SK-N-SH treated with all-trans-retinoic acid at 6 μM for 48 hours (cell line): Measurements from ENCODE around the gene PTGER3.

Source experiments
- BACH2 ChIP-seq: fragments of 250-450 bp; sonication (Bioruptor Pico); IDR thresholded peaks from 2 replicates; pipeline ENCODE4 v1.9.0; 2021; ENCODE audit warnings: mild to moderate bottlenecking, borderline replicate concordance
- ESRRG ChIP-seq: fragments of 250-450 bp; sonication (Bioruptor Pico); IDR thresholded peaks from 2 replicates; pipeline ENCODE4 v1.6.1; 2021; ENCODE audit warnings: mild to moderate bottlenecking
- ISL1 ChIP-seq: fragments of 250-450 bp; sonication (Bioruptor Pico); IDR thresholded peaks from 2 replicates; pipeline ENCODE4 v2.1.2; 2022; ENCODE audit warnings: mild to moderate bottlenecking, moderate library complexity
- OSR1 ChIP-seq: fragments of 250-450 bp; sonication (Bioruptor Pico); IDR thresholded peaks from 2 replicates; pipeline ENCODE4 v1.8.0; 2022; ENCODE audit warnings: moderate library complexity, mild to moderate bottlenecking, inconsistent platforms
- RARB ChIP-seq: fragments of 250-450 bp; sonication (Bioruptor Pico); IDR thresholded peaks from 2 replicates; pipeline ENCODE4 v1.8.0; 2021; ENCODE audit warnings: mild to moderate bottlenecking, moderate library complexity
- TCF4 ChIP-seq: fragments of 250-450 bp; sonication (Bioruptor Pico); IDR thresholded peaks from 2 replicates; pipeline ENCODE4 v1.8.0; 2021; ENCODE audit warnings: mild to moderate bottlenecking, moderate library complexity, borderline replicate concordance
- ZC3H10 ChIP-seq: fragments of 250-450 bp; sonication (Bioruptor Pico); IDR thresholded peaks from 2 replicates; pipeline ENCODE4 v1.5.1; 2021; ENCODE audit warnings: mild to moderate bottlenecking, moderate library complexity
- ZFP3 ChIP-seq: fragments of 250-450 bp; sonication (Bioruptor Pico); IDR thresholded peaks from 2 replicates; pipeline ENCODE4 v1.5.0; 2020; ENCODE audit warnings: mild to moderate bottlenecking, moderate library complexity
- ZFP30 ChIP-seq: fragments of 450-650 bp; formaldehyde crosslinking; IDR thresholded peaks from 2 replicates; pipeline ENCODE4 v1.5.0; 2022; ENCODE audit warnings: mild to moderate bottlenecking, moderate library complexity
- TF ChIP-seq, protein P1 (sequence below): fragments of 250-450 bp; sonication (Bioruptor Pico); IDR thresholded peaks from 2 replicates; pipeline ENCODE4 v1.5.1; 2020; ENCODE audit warnings: low read depth, mild to moderate bottlenecking, moderate library complexity
- TF ChIP-seq, protein P2 (sequence below): fragments of 250-450 bp; sonication (Bioruptor Pico); IDR thresholded peaks from 2 replicates; pipeline ENCODE4 v1.8.0; 2020; ENCODE audit warnings: mild to moderate bottlenecking, moderate library complexity, borderline replicate concordance
- TF ChIP-seq, protein P3 (sequence below): fragments of 250-450 bp; sonication (Bioruptor Pico); IDR thresholded peaks from 2 replicates; pipeline ENCODE4 v1.8.0; 2021; ENCODE audit warnings: low read depth, mild to moderate bottlenecking, moderate library complexity, borderline replicate concordance
- TF ChIP-seq, protein P4 (sequence below): fragments of 250-450 bp; sonication (Bioruptor Pico); IDR thresholded peaks from 2 replicates; pipeline ENCODE4 v1.5.1; 2021; ENCODE audit warnings: mild to moderate bottlenecking, moderate library complexity
- TF ChIP-seq, protein P5 (sequence below): fragments of 250-450 bp; sonication (Bioruptor Pico); IDR thresholded peaks from 2 replicates; pipeline ENCODE4 v1.5.0; 2020; ENCODE audit warnings: mild to moderate bottlenecking, moderate library complexity

DNA sequence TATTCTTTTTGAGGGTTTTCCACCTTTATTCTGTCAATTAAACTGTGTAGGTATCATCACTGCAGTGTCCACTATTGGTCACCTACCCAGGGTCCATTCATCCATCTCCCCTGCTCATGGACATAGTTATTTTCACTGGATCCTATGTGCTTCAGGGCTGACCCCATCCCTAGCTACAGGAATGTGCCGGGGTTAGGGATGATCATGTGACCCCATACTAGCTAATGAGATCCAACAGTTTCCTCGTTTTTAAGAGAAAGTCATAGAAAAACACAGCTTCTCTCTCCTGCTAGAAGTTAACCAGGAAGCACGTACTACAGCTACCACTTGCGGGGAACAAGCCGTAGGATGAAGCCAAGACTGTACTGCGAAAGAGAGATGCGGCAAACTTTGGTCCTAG is 19.6 kb downstream of the PTGER3 start:
- TF ChIP-seq RARB (CRISPR knock-in tag) (no peak), TCF4 (CRISPR knock-in tag) (no peak), ESRRG (CRISPR knock-in tag) (no peak), ISL1 (no peak), ZFP30 (no peak), BACH2 (CRISPR knock-in tag) (no peak), OSR1 (CRISPR knock-in tag) (no peak), ZFP3 (CRISPR knock-in tag) (no peak), ZC3H10 (CRISPR knock-in tag) (no peak)
- TF ChIP-seq, protein P1, sequence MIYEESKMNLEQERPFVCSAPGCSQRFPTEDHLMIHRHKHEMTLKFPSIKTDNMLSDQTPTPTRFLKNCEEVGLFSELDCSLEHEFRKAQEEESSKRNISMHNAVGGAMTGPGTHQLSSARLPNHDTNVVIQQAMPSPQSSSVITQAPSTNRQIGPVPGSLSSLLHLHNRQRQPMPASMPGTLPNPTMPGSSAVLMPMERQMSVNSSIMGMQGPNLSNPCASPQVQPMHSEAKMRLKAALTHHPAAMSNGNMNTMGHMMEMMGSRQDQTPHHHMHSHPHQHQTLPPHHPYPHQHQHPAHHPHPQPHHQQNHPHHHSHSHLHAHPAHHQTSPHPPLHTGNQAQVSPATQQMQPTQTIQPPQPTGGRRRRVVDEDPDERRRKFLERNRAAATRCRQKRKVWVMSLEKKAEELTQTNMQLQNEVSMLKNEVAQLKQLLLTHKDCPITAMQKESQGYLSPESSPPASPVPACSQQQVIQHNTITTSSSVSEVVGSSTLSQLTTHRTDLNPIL (CRISPR knock-in tag), result no peak
- TF ChIP-seq, protein P2, sequence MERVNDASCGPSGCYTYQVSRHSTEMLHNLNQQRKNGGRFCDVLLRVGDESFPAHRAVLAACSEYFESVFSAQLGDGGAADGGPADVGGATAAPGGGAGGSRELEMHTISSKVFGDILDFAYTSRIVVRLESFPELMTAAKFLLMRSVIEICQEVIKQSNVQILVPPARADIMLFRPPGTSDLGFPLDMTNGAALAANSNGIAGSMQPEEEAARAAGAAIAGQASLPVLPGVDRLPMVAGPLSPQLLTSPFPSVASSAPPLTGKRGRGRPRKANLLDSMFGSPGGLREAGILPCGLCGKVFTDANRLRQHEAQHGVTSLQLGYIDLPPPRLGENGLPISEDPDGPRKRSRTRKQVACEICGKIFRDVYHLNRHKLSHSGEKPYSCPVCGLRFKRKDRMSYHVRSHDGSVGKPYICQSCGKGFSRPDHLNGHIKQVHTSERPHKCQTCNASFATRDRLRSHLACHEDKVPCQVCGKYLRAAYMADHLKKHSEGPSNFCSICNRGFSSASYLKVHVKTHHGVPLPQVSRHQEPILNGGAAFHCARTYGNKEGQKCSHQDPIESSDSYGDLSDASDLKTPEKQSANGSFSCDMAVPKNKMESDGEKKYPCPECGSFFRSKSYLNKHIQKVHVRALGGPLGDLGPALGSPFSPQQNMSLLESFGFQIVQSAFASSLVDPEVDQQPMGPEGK (CRISPR knock-in tag), result no peak
- TF ChIP-seq, protein P3, sequence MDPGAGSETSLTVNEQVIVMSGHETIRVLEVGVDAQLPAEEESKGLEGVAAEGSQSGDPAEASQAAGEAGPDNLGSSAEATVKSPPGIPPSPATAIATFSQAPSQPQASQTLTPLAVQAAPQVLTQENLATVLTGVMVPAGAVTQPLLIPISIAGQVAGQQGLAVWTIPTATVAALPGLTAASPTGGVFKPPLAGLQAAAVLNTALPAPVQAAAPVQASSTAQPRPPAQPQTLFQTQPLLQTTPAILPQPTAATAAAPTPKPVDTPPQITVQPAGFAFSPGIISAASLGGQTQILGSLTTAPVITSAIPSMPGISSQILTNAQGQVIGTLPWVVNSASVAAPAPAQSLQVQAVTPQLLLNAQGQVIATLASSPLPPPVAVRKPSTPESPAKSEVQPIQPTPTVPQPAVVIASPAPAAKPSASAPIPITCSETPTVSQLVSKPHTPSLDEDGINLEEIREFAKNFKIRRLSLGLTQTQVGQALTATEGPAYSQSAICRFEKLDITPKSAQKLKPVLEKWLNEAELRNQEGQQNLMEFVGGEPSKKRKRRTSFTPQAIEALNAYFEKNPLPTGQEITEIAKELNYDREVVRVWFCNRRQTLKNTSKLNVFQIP (CRISPR knock-in tag), result no peak
- TF ChIP-seq, protein P4, sequence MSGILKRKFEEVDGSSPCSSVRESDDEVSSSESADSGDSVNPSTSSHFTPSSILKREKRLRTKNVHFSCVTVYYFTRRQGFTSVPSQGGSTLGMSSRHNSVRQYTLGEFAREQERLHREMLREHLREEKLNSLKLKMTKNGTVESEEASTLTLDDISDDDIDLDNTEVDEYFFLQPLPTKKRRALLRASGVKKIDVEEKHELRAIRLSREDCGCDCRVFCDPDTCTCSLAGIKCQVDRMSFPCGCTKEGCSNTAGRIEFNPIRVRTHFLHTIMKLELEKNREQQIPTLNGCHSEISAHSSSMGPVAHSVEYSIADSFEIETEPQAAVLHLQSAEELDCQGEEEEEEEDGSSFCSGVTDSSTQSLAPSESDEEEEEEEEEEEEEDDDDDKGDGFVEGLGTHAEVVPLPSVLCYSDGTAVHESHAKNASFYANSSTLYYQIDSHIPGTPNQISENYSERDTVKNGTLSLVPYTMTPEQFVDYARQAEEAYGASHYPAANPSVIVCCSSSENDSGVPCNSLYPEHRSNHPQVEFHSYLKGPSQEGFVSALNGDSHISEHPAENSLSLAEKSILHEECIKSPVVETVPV (CRISPR knock-in tag), result no peak
- TF ChIP-seq, protein P5, sequence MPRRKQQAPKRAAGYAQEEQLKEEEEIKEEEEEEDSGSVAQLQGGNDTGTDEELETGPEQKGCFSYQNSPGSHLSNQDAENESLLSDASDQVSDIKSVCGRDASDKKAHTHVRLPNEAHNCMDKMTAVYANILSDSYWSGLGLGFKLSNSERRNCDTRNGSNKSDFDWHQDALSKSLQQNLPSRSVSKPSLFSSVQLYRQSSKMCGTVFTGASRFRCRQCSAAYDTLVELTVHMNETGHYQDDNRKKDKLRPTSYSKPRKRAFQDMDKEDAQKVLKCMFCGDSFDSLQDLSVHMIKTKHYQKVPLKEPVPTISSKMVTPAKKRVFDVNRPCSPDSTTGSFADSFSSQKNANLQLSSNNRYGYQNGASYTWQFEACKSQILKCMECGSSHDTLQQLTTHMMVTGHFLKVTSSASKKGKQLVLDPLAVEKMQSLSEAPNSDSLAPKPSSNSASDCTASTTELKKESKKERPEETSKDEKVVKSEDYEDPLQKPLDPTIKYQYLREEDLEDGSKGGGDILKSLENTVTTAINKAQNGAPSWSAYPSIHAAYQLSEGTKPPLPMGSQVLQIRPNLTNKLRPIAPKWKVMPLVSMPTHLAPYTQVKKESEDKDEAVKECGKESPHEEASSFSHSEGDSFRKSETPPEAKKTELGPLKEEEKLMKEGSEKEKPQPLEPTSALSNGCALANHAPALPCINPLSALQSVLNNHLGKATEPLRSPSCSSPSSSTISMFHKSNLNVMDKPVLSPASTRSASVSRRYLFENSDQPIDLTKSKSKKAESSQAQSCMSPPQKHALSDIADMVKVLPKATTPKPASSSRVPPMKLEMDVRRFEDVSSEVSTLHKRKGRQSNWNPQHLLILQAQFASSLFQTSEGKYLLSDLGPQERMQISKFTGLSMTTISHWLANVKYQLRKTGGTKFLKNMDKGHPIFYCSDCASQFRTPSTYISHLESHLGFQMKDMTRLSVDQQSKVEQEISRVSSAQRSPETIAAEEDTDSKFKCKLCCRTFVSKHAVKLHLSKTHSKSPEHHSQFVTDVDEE, result no peak
